ENCODE results near the gene FAM13A.

GRCh38 chr4:88737307-88737941 is 319.6 kb downstream of the FAM13A start:
- TF ChIP-seq ZBTB8A (tag by site-specific recombination; IDR thresholded peaks at IDR 0.05), result no peak
- no peak for TF ChIP-seq PBX3 (CRISPR knock-in tag; IDR thresholded peaks at IDR 0.05)
- TF ChIP-seq, protein P1, sequence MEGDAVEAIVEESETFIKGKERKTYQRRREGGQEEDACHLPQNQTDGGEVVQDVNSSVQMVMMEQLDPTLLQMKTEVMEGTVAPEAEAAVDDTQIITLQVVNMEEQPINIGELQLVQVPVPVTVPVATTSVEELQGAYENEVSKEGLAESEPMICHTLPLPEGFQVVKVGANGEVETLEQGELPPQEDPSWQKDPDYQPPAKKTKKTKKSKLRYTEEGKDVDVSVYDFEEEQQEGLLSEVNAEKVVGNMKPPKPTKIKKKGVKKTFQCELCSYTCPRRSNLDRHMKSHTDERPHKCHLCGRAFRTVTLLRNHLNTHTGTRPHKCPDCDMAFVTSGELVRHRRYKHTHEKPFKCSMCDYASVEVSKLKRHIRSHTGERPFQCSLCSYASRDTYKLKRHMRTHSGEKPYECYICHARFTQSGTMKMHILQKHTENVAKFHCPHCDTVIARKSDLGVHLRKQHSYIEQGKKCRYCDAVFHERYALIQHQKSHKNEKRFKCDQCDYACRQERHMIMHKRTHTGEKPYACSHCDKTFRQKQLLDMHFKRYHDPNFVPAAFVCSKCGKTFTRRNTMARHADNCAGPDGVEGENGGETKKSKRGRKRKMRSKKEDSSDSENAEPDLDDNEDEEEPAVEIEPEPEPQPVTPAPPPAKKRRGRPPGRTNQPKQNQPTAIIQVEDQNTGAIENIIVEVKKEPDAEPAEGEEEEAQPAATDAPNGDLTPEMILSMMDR (tag by site-specific recombination; IDR thresholded peaks at IDR 0.05), result no peak
- no peak for TF ChIP-seq ZNF18 (tag by site-specific recombination; IDR thresholded peaks at IDR 0.05)
- TF ChIP-seq ZNF335 (tag by site-specific recombination; conservative IDR thresholded peaks at IDR 0.05), result no peak
- TF ChIP-seq ZNF629 (tag by site-specific recombination; IDR thresholded peaks at IDR 0.05), result no peak
- TF ChIP-seq ATF2 (tag by site-specific recombination; IDR thresholded peaks at IDR 0.05; ENCODE audit: low read depth), result no peak
- no peak for TF ChIP-seq ZNF404 (tag by site-specific recombination; IDR thresholded peaks at IDR 0.05)
- TF ChIP-seq ZNF146 (tag by site-specific recombination; IDR thresholded peaks at IDR 0.05), result no peak
- TF ChIP-seq ELK4 (IDR thresholded peaks at IDR 0.05; ENCODE audit: borderline replicate concordance, low read depth, low read length), result no peak
- no peak for TF ChIP-seq ZNF2 (tag by site-specific recombination; IDR thresholded peaks at IDR 0.05)
- TF ChIP-seq, protein P2, sequence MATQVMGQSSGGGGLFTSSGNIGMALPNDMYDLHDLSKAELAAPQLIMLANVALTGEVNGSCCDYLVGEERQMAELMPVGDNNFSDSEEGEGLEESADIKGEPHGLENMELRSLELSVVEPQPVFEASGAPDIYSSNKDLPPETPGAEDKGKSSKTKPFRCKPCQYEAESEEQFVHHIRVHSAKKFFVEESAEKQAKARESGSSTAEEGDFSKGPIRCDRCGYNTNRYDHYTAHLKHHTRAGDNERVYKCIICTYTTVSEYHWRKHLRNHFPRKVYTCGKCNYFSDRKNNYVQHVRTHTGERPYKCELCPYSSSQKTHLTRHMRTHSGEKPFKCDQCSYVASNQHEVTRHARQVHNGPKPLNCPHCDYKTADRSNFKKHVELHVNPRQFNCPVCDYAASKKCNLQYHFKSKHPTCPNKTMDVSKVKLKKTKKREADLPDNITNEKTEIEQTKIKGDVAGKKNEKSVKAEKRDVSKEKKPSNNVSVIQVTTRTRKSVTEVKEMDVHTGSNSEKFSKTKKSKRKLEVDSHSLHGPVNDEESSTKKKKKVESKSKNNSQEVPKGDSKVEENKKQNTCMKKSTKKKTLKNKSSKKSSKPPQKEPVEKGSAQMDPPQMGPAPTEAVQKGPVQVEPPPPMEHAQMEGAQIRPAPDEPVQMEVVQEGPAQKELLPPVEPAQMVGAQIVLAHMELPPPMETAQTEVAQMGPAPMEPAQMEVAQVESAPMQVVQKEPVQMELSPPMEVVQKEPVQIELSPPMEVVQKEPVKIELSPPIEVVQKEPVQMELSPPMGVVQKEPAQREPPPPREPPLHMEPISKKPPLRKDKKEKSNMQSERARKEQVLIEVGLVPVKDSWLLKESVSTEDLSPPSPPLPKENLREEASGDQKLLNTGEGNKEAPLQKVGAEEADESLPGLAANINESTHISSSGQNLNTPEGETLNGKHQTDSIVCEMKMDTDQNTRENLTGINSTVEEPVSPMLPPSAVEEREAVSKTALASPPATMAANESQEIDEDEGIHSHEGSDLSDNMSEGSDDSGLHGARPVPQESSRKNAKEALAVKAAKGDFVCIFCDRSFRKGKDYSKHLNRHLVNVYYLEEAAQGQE (tag by site-specific recombination; IDR thresholded peaks at IDR 0.05), result no peak
- TF ChIP-seq ZNF280D (tag by site-specific recombination; IDR thresholded peaks at IDR 0.05), result no peak
